ENCODE results near the gene SLC17A6. TPM values are rescaled to one million over a fixed set of nuclear protein-coding genes. Genes with fewer than 3 reads are reported as not detected.

SLC17A6 gene
- total and polyA plus RNA-seq, 5 donors from 2014 or later = not detected

- Histone ChIP-seq H3K27ac (ENCODE audit: insufficient read depth, low read length, poor library complexity, severe bottlenecking) (no peak overlapping the region), H3K4me1 (ENCODE audit: control insufficient read depth, insufficient read depth, low read length, poor library complexity, severe bottlenecking) (no peaks in the 10 kb centered on the region), H3K36me3 (ENCODE audit: control insufficient read depth, insufficient read depth, low read length) (no peaks in the 10 kb centered on the region), H3K27me3 (ENCODE audit: control insufficient read depth, insufficient read depth, low read length) (peaks cover 14% of the 10 kb centered on the region), H3K4me3 (ENCODE audit: low read depth, low read length) (no peak overlapping the region), H3K9me3 (ENCODE audit: control insufficient read depth in 2 of 2, low read length in 2 of 2) (no peaks in the 10 kb centered on the region)
- Mint-ChIP-seq H3K27me3 (peaks cover 41% of the 10 kb centered on the region), H3K9me3 (peaks cover 0 to 4% (median 0%) of the 10 kb centered on the region in 7 donors), H3K4me1 (peaks cover 0 to 8% (median 1%) of the 10 kb centered on the region in 4 donors), H3K27ac (no peak overlapping the region), H3K4me3 (no peak overlapping the region), H3K36me3 (no peaks in the 10 kb centered on the region)
- ATAC-seq (ENCODE audit: low read depth in 2 of 2) (no peak), DNase-seq (no peak)
Observed at GRCh38 chr11:22346282-22346681, 8.1 kb downstream of the SLC17A6 start.

- Histone ChIP-seq H3K4me3 (ENCODE audit: low read depth, low read length) (no peak overlapping the region), H3K4me1 (ENCODE audit: control insufficient read depth, insufficient read depth, low read length, poor library complexity, severe bottlenecking) (no peaks in the 10 kb centered on the region), H3K9me3 (ENCODE audit: control insufficient read depth in 2 of 2, low read length in 2 of 2) (no peaks in the 10 kb centered on the region), H3K27ac (ENCODE audit: insufficient read depth, low read length, poor library complexity, severe bottlenecking) (no peak overlapping the region), H3K36me3 (ENCODE audit: control insufficient read depth, insufficient read depth, low read length) (no peaks in the 10 kb centered on the region), H3K27me3 (ENCODE audit: control insufficient read depth, insufficient read depth, low read length) (peaks cover 7% of the 10 kb centered on the region)
- H3K4me3 Mint-ChIP-seq = no peak overlapping the region
- ATAC-seq (ENCODE audit: low read depth in 2 of 2) = no peak
- peaks cover 0 to 2% (median 0%) of the 10 kb centered on the region in 7 donors for H3K9me3 Mint-ChIP-seq
- no peak for DNase-seq
- peaks cover 24% of the 10 kb centered on the region for H3K27me3 Mint-ChIP-seq
- H3K36me3 Mint-ChIP-seq = no peaks in the 10 kb centered on the region
- H3K4me1 Mint-ChIP-seq = peaks cover 0 to 7% (median 1%) of the 10 kb centered on the region in 4 donors
- no peak overlapping the region for H3K27ac Mint-ChIP-seq
Observed at GRCh38 chr11:22347857-22348487, 9.8 kb downstream of the SLC17A6 start.

- no peaks in the 10 kb centered on the region for H3K4me1 Mint-ChIP-seq
- Histone ChIP-seq H3K4me3 (ENCODE audit: low read depth, low read length) (no peak overlapping the region), H3K4me1 (ENCODE audit: control insufficient read depth, insufficient read depth, low read length, poor library complexity, severe bottlenecking) (no peaks in the 10 kb centered on the region), H3K36me3 (ENCODE audit: control insufficient read depth, insufficient read depth, low read length) (no peaks in the 10 kb centered on the region), H3K9me3 (ENCODE audit: control insufficient read depth in 2 of 2, low read length in 2 of 2) (no peaks in the 10 kb centered on the region), H3K27me3 (ENCODE audit: control insufficient read depth, insufficient read depth, low read length) (peaks cover 1% of the 10 kb centered on the region), H3K27ac (ENCODE audit: insufficient read depth, low read length, poor library complexity, severe bottlenecking) (no peak overlapping the region)
- H3K4me3 Mint-ChIP-seq = no peak overlapping the region
- ATAC-seq (ENCODE audit: low read depth in 2 of 2) (no peak), DNase-seq (no peak)
- no peak overlapping the region for H3K27ac Mint-ChIP-seq
- no peaks in the 10 kb centered on the region for H3K36me3 Mint-ChIP-seq
- H3K9me3 Mint-ChIP-seq = peaks cover 0 to 2% (median 0%) of the 10 kb centered on the region in 7 donors
- H3K27me3 Mint-ChIP-seq = peaks cover 11% of the 10 kb centered on the region
Observed at GRCh38 chr11:22349491-22349890, 11.3 kb downstream of the SLC17A6 start.

GRCh38 chr11:22359295-22359694, 21.1 kb downstream of the SLC17A6 start:
- H3K36me3 Mint-ChIP-seq = no peaks in the 10 kb centered on the region
- Histone ChIP-seq H3K9me3 (ENCODE audit: control insufficient read depth in 2 of 2, low read length in 2 of 2) (no peaks in the 10 kb centered on the region), H3K27me3 (ENCODE audit: control insufficient read depth, insufficient read depth, low read length) (no peaks in the 10 kb centered on the region), H3K4me3 (ENCODE audit: low read depth, low read length) (no peak overlapping the region), H3K36me3 (ENCODE audit: control insufficient read depth, insufficient read depth, low read length) (no peaks in the 10 kb centered on the region), H3K4me1 (ENCODE audit: control insufficient read depth, insufficient read depth, low read length, poor library complexity, severe bottlenecking) (no peaks in the 10 kb centered on the region), H3K27ac (ENCODE audit: insufficient read depth, low read length, poor library complexity, severe bottlenecking) (no peak overlapping the region)
- no peak for ATAC-seq (ENCODE audit: low read depth in 2 of 2)
- H3K4me1 Mint-ChIP-seq = no peaks in the 10 kb centered on the region
- no peak overlapping the region for H3K4me3 Mint-ChIP-seq
- H3K9me3 Mint-ChIP-seq = peaks cover 0 to under 1% (median 0%) of the 10 kb centered on the region in 7 donors
- no peaks in the 10 kb centered on the region for H3K27me3 Mint-ChIP-seq
- no peak overlapping the region for H3K27ac Mint-ChIP-seq
- no peak for DNase-seq

GRCh38 chr11:22371160-22371559, 33.0 kb downstream of the SLC17A6 start:
- H3K4me3 ChIP-seq (ENCODE audit: low read depth, low read length) = no peak overlapping the region

GRCh38 chr11:22387126-22387525, 48.9 kb downstream of the SLC17A6 start:
- no peaks in the 10 kb centered on the region for H3K27me3 ChIP-seq (ENCODE audit: control insufficient read depth, insufficient read depth, low read length)
- H3K36me3 ChIP-seq (ENCODE audit: control insufficient read depth, insufficient read depth, low read length) = no peaks in the 10 kb centered on the region
- Mint-ChIP-seq H3K36me3 (no peaks in the 10 kb centered on the region), H3K4me3 (no peak overlapping the region), H3K9me3 (no peaks in the 10 kb centered on the region), H3K4me1 (no peaks in the 10 kb centered on the region), H3K27ac (no peak overlapping the region), H3K27me3 (peaks cover 5% of the 10 kb centered on the region)
- no peaks in the 10 kb centered on the region for H3K9me3 ChIP-seq (ENCODE audit: control insufficient read depth in 2 of 2, low read length in 2 of 2)
- no peak for DNase-seq
- no peak overlapping the region for H3K27ac ChIP-seq (ENCODE audit: insufficient read depth, low read length, poor library complexity, severe bottlenecking)
- no peak overlapping the region for H3K4me3 ChIP-seq (ENCODE audit: low read depth, low read length)
- H3K4me1 ChIP-seq (ENCODE audit: control insufficient read depth, insufficient read depth, low read length, poor library complexity, severe bottlenecking) = no peaks in the 10 kb centered on the region
- no peak for ATAC-seq (ENCODE audit: low read depth in 2 of 2)

More at GRCh38 chr11:22371160-22371559, 33.0 kb downstream of the SLC17A6 start:
- no peaks in the 10 kb centered on the region for H3K36me3 Mint-ChIP-seq
- Histone ChIP-seq H3K36me3 (ENCODE audit: control insufficient read depth, insufficient read depth, low read length) (no peaks in the 10 kb centered on the region), H3K27me3 (ENCODE audit: control insufficient read depth, insufficient read depth, low read length) (no peaks in the 10 kb centered on the region), H3K27ac (ENCODE audit: insufficient read depth, low read length, poor library complexity, severe bottlenecking) (no peak overlapping the region), H3K4me1 (ENCODE audit: control insufficient read depth, insufficient read depth, low read length, poor library complexity, severe bottlenecking) (no peaks in the 10 kb centered on the region), H3K9me3 (ENCODE audit: control insufficient read depth in 2 of 2, low read length in 2 of 2) (no peaks in the 10 kb centered on the region)
- ATAC-seq (ENCODE audit: low read depth in 2 of 2) (no peak), DNase-seq (no peak)
- no peaks in the 10 kb centered on the region for H3K4me1 Mint-ChIP-seq
- H3K9me3 Mint-ChIP-seq = peaks cover 0 to 4% (median 0%) of the 10 kb centered on the region in 7 donors
- H3K27me3 Mint-ChIP-seq = peaks cover 4% of the 10 kb centered on the region
- H3K4me3 Mint-ChIP-seq = no peak overlapping the region
- no peak overlapping the region for H3K27ac Mint-ChIP-seq

GRCh38 chr11:22389526-22390282, 51.5 kb downstream of the SLC17A6 start:
- no peak for DNase-seq
- Mint-ChIP-seq H3K27me3 (no peaks in the 10 kb centered on the region), H3K36me3 (no peaks in the 10 kb centered on the region), H3K4me3 (no peak overlapping the region), H3K9me3 (peaks cover 0 to 1% (median 0%) of the 10 kb centered on the region in 7 donors), H3K4me1 (no peaks in the 10 kb centered on the region), H3K27ac (no peak overlapping the region)
- Histone ChIP-seq H3K4me1 (ENCODE audit: control insufficient read depth, insufficient read depth, low read length, poor library complexity, severe bottlenecking) (no peaks in the 10 kb centered on the region), H3K4me3 (ENCODE audit: low read depth, low read length) (no peak overlapping the region), H3K27me3 (ENCODE audit: control insufficient read depth, insufficient read depth, low read length) (no peaks in the 10 kb centered on the region), H3K9me3 (ENCODE audit: control insufficient read depth in 2 of 2, low read length in 2 of 2) (no peaks in the 10 kb centered on the region), H3K27ac (ENCODE audit: insufficient read depth, low read length, poor library complexity, severe bottlenecking) (no peak overlapping the region), H3K36me3 (ENCODE audit: control insufficient read depth, insufficient read depth, low read length) (no peaks in the 10 kb centered on the region)
- ATAC-seq (ENCODE audit: low read depth in 2 of 2) = no peak

GRCh38 chr11:22390283-22390655, 52.1 kb downstream of the SLC17A6 start:
- H3K9me3 ChIP-seq (ENCODE audit: control insufficient read depth in 2 of 2, low read length in 2 of 2) = no peaks in the 10 kb centered on the region
- DNase-seq = no peak
- H3K27ac ChIP-seq (ENCODE audit: insufficient read depth, low read length, poor library complexity, severe bottlenecking) = no peak overlapping the region
- Mint-ChIP-seq H3K9me3 (peaks cover 0 to 1% (median 0%) of the 10 kb centered on the region in 7 donors), H3K4me3 (no peak overlapping the region), H3K27me3 (no peaks in the 10 kb centered on the region), H3K27ac (no peak overlapping the region), H3K36me3 (no peaks in the 10 kb centered on the region), H3K4me1 (no peaks in the 10 kb centered on the region)
- no peak for ATAC-seq (ENCODE audit: low read depth in 2 of 2)
- H3K36me3 ChIP-seq (ENCODE audit: control insufficient read depth, insufficient read depth, low read length) = no peaks in the 10 kb centered on the region
- no peak overlapping the region for H3K4me3 ChIP-seq (ENCODE audit: low read depth, low read length)
- no peaks in the 10 kb centered on the region for H3K27me3 ChIP-seq (ENCODE audit: control insufficient read depth, insufficient read depth, low read length)
- no peaks in the 10 kb centered on the region for H3K4me1 ChIP-seq (ENCODE audit: control insufficient read depth, insufficient read depth, low read length, poor library complexity, severe bottlenecking)

All from CD4-positive, CD25-positive, alpha-beta regulatory T cell (primary cell).